GM06990 (cell line): ENCODE results near the gene SLC6A5.

Experiments
- DNase-seq: peaks from one replicate; pipeline ENCODE4 v3.0.0-alpha.2; 2011; ENCODE audit not compliant: insufficient read length; ENCODE audit errors: extremely low read depth
- H3K27me3 ChIP-seq: replicated peaks from 2 replicates; pipeline ENCODE4 v1.6.0; 2011; ENCODE audit warnings: low read length; ENCODE audit not compliant: control insufficient read depth, insufficient read depth
- H3K36me3 ChIP-seq: 2 replicates; pipeline ENCODE4 v1.5.1; 2011; ENCODE audit warnings: low read length; ENCODE audit not compliant: control insufficient read depth, insufficient read depth
- H3K4me3 ChIP-seq: replicated peaks from 2 replicates; pipeline ENCODE4 v1.5.1; 2011; ENCODE audit warnings: low read depth, mild to moderate bottlenecking, control low read depth, low read length
- CTCF ChIP-seq: IDR thresholded peaks from 2 replicates; pipeline ENCODE4 v1.5.1; 2011; ENCODE audit warnings: low read length, control low read depth, mild to moderate bottlenecking, inconsistent platforms; ENCODE audit not compliant: insufficient read depth, poor library complexity, severe bottlenecking

SLC6A5 gene

GRCh38 chr11:20656901-20657300 lies 57.5 kb downstream of the SLC6A5 start:
- Histone ChIP-seq H3K27me3 (no peaks in the 10 kb centered on the region; the same call in 1 of the 2 replicates), H3K36me3 (no peaks in the 10 kb centered on the region), H3K4me3 (no peak overlapping the region)
- TF ChIP-seq CTCF, result no peak
- no peak for DNase-seq

DNA sequence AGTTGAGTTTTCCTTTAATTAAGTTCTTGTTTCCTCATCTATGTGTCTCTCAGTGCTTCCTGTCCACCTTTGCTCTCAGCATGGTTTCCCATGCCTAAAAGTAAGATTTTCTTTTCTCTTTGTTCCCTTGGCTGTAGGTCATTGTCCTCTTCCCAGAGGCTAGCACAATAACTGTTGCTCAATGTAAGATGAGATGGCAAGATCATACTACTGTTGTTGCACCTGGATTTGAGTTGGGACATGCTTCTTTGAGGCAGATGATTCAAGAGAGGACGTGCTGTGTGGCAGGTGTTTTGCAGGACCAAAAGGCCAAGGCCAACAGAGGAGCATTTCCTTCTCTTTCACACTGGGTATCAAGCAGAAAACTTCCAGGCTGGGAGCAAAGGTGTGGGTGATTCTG lies 58.7 kb downstream of the SLC6A5 start:
- H3K27me3 ChIP-seq, result no peaks in the 10 kb centered on the region; the same call in 1 of the 2 replicates
- H3K36me3 ChIP-seq, result no peaks in the 10 kb centered on the region
- no peak for DNase-seq
- H3K4me3 ChIP-seq, result no peak overlapping the region
- no peak for TF ChIP-seq CTCF

GRCh38 chr11:20661445-20661844 lies 62.0 kb downstream of the SLC6A5 start:
- H3K36me3 ChIP-seq, result no peaks in the 10 kb centered on the region
- DNase-seq, result no peak
- no peak for TF ChIP-seq CTCF
- H3K27me3 ChIP-seq, result no peaks in the 10 kb centered on the region
- no peak overlapping the region for H3K4me3 ChIP-seq

DNA sequence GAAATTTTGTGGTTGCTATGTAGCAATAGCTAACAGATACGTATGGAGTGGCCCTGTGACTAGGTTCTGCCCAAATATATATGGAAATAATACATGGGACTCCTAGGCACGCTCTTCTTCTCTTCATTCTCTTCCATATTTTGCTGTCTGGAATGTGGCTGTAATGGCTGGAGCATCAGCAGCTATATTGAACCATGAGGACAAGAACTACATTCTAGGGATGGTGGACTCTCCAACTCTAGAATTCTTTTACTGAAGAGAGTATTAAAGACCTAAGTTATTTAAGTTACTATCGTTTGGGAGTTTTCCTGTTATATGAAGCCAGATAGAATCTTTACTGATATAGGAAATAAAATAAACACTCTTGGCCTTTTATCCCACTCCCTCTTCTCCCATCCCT lies 62.4 kb downstream of the SLC6A5 start:
- TF ChIP-seq CTCF, result no peak

GRCh38 chr11:20668131-20668809 lies 68.9 kb downstream of the SLC6A5 start:
- Histone ChIP-seq H3K36me3 (no peaks in the 10 kb centered on the region), H3K4me3 (no peak overlapping the region), H3K27me3 (peaks cover 3% of the 10 kb centered on the region)
- DNase-seq, result no peak
- TF ChIP-seq CTCF, result no peak

More for the DNA sequence above, 62.4 kb downstream of the SLC6A5 start:
- no peak overlapping the region for H3K4me3 ChIP-seq
- no peaks in the 10 kb centered on the region for H3K27me3 ChIP-seq
- no peaks in the 10 kb centered on the region for H3K36me3 ChIP-seq
- DNase-seq, result no peak
